ENCODE measurements around the gene SH3RF1. TPM values are rescaled to one million over a fixed set of nuclear protein-coding genes. Genes with fewer than 3 reads are reported as not detected.

SH3RF1 gene
- total and polyA plus RNA-seq, 2 experiments from 2014 or later, result 7.8 to 12.4 TPM

DNA sequence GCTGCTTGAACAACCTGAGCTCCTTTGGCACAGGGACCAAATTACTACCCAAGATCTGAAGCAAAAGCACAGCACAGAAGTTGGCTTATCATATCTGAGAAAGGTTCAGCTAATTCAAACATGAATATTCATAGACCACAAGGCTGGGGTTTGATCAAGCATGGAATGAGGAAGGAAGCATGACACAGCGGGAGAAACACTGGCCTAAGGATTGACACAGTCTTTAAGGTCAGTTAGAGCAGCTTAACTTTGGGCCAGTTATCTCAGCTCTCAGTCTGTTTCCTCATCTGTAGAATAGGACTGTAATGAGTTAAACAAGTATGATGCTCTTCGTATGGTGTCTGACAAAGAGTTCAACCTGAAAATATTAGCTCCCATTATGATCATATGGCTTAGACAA lies 172.2 kb downstream of the SH3RF1 start:
- Histone ChIP-seq H3K4me1 (ENCODE audit: insufficient read depth) (peaks cover 6% of the 10 kb centered on the region; the same call in 1 of the 2 replicates), H3K36me3 (ENCODE audit: insufficient read depth) (no peaks in the 10 kb centered on the region), H3K27ac (ENCODE audit: low read depth) (no peak overlapping the region), H3K79me2 (replicated peaks; ENCODE audit: insufficient read depth) (no peaks in the 10 kb centered on the region), H4K20me1 (replicated peaks; ENCODE audit: insufficient read depth) (no peaks in the 10 kb centered on the region), H3K4me3 (no peak overlapping the region), H3K9me2 (ENCODE audit: insufficient read depth) (peaks cover 5% of the 10 kb centered on the region; the same call in 1 of the 2 replicates), H3K27me3 (ENCODE audit: insufficient read depth) (no peaks in the 10 kb centered on the region), H3K4me2 (no peak overlapping the region), H3F3A (replicated peaks; ENCODE audit: low read depth) (no peaks in the 10 kb centered on the region), H2AFZ (no peak overlapping the region)
- ATAC-seq (no peak), DNase-seq (ENCODE audit: low spot score) (no peak)
- Mint-ChIP-seq H3K9me3 (no peaks in the 10 kb centered on the region), H3K27ac (peak overlapping the region; percentile 40), H3K4me1 (peaks cover 23% of the 10 kb centered on the region), H3K27me3 (ENCODE audit: insufficient read depth, low read depth, poor library complexity) (no peaks in the 10 kb centered on the region), H3K4me3 (no peak overlapping the region), H3K36me3 (ENCODE audit: low read depth) (peaks cover 17% of the 10 kb centered on the region)
- TF ChIP-seq, protein P1, sequence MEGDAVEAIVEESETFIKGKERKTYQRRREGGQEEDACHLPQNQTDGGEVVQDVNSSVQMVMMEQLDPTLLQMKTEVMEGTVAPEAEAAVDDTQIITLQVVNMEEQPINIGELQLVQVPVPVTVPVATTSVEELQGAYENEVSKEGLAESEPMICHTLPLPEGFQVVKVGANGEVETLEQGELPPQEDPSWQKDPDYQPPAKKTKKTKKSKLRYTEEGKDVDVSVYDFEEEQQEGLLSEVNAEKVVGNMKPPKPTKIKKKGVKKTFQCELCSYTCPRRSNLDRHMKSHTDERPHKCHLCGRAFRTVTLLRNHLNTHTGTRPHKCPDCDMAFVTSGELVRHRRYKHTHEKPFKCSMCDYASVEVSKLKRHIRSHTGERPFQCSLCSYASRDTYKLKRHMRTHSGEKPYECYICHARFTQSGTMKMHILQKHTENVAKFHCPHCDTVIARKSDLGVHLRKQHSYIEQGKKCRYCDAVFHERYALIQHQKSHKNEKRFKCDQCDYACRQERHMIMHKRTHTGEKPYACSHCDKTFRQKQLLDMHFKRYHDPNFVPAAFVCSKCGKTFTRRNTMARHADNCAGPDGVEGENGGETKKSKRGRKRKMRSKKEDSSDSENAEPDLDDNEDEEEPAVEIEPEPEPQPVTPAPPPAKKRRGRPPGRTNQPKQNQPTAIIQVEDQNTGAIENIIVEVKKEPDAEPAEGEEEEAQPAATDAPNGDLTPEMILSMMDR (conservative IDR thresholded peaks at IDR 0.05; ENCODE audit: low read depth in 2 of 2), result no peak
- TF ChIP-seq ZNF114 (CRISPR knock-in tag; IDR thresholded peaks at IDR 0.05) (no peak), EZH2phosphoT487 (IDR thresholded peaks at IDR 0.05; ENCODE audit: unreplicated experiment) (no peak), ZNF331 (CRISPR knock-in tag; IDR thresholded peaks at IDR 0.05; ENCODE audit: low read depth) (no peak), EZH2 (IDR thresholded peaks at IDR 0.05; ENCODE audit: low read depth, unreplicated experiment) (no peak)
- TF ChIP-seq, protein P2, sequence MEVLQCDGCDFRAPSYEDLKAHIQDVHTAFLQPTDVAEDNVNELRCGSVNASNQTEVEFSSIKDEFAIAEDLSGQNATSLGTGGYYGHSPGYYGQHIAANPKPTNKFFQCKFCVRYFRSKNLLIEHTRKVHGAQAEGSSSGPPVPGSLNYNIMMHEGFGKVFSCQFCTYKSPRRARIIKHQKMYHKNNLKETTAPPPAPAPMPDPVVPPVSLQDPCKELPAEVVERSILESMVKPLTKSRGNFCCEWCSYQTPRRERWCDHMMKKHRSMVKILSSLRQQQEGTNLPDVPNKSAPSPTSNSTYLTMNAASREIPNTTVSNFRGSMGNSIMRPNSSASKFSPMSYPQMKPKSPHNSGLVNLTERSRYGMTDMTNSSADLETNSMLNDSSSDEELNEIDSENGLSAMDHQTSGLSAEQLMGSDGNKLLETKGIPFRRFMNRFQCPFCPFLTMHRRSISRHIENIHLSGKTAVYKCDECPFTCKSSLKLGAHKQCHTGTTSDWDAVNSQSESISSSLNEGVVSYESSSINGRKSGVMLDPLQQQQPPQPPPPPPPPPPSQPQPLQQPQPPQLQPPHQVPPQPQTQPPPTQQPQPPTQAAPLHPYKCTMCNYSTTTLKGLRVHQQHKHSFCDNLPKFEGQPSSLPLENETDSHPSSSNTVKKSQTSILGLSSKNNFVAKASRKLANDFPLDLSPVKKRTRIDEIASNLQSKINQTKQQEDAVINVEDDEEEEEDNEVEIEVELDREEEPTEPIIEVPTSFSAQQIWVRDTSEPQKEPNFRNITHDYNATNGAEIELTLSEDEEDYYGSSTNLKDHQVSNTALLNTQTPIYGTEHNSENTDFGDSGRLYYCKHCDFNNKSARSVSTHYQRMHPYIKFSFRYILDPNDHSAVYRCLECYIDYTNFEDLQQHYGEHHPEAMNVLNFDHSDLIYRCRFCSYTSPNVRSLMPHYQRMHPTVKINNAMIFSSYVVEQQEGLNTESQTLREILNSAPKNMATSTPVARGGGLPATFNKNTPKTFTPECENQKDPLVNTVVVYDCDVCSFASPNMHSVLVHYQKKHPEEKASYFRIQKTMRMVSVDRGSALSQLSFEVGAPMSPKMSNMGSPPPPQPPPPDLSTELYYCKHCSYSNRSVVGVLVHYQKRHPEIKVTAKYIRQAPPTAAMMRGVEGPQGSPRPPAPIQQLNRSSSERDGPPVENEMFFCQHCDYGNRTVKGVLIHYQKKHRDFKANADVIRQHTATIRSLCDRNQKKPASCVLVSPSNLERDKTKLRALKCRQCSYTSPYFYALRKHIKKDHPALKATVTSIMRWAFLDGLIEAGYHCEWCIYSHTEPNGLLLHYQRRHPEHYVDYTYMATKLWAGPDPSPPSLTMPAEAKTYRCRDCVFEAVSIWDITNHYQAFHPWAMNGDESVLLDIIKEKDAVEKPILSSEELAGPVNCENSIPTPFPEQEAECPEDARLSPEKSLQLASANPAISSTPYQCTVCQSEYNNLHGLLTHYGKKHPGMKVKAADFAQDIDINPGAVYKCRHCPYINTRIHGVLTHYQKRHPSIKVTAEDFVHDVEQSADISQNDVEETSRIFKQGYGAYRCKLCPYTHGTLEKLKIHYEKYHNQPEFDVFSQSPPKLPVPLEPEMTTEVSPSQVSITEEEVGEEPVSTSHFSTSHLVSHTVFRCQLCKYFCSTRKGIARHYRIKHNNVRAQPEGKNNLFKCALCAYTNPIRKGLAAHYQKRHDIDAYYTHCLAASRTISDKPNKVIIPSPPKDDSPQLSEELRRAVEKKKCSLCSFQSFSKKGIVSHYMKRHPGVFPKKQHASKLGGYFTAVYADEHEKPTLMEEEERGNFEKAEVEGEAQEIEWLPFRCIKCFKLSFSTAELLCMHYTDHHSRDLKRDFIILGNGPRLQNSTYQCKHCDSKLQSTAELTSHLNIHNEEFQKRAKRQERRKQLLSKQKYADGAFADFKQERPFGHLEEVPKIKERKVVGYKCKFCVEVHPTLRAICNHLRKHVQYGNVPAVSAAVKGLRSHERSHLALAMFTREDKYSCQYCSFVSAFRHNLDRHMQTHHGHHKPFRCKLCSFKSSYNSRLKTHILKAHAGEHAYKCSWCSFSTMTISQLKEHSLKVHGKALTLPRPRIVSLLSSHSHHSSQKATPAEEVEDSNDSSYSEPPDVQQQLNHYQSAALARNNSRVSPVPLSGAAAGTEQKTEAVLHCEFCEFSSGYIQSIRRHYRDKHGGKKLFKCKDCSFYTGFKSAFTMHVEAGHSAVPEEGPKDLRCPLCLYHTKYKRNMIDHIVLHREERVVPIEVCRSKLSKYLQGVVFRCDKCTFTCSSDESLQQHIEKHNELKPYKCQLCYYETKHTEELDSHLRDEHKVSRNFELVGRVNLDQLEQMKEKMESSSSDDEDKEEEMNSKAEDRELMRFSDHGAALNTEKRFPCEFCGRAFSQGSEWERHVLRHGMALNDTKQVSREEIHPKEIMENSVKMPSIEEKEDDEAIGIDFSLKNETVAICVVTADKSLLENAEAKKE (CRISPR knock-in tag; IDR thresholded peaks at IDR 0.05), result no peak

All from GM23338 (cell line).